SK-N-DZ (cell line): ENCODE measurements around the gene PARVB.

ENCODE experiments used
- DNase-seq: peaks from one replicate; pipeline ENCODE4 v3.0.0-alpha.2; 2015; ENCODE audit warnings: low spot score

The PARVB gene

DNA sequence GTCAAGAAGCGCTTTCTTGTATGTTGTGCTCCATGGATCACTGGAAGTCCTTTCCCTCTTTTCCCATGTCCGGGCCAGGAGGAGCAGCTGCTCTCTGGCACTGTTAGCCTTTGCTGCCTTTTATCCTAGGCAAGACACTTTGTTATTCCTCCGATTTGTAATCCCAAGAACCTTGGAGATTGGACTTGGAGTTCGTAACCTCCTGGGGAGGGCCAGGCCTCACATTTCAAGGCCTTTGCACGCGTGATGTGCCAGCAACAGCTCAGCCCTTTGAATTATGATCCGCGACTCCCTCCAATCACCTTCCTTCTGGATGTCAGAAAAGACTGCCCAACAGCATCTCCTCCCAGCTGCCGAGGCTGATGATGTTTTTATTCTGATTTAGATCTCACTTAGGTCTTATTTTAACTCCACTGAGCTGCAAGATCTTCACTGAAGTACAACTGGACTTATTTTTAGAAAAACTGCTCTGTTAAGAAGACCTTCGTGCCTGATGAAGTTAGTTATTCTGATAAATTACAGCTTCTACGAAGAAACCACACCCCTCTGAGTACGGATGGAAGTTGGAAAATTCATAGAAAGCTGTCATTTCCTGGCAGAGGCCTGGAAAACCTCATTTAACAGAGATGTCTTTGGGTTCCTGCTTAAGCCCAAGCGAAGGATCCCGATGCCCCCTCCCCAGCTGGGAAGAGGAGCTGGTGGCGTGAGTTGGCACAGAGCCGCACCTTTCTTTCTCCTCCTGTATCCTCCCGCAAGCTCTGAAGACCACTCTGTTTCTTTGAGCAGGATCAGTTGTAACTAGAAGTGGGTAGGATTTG is 62.4 kb downstream of the PARVB start:
- DNase-seq: no peak

DNA sequence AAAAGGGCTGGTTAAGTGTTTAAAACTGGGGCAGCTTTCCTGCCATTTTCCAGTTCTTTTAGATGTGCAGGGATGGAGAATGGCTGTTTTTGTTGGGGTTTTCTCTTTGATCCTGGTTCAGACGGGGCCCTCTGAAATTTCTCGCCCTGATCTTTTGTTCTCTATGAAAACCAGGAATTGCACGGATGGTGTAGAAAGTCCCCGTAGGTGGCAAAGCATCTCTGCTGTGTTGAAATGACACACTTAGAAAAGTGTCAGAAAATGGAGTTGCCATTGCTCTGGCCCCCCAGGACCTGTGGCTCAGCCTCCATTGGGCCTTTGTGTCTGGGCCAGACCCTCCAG is 63.0 kb downstream of the PARVB start:
- DNase-seq: no peak

DNA sequence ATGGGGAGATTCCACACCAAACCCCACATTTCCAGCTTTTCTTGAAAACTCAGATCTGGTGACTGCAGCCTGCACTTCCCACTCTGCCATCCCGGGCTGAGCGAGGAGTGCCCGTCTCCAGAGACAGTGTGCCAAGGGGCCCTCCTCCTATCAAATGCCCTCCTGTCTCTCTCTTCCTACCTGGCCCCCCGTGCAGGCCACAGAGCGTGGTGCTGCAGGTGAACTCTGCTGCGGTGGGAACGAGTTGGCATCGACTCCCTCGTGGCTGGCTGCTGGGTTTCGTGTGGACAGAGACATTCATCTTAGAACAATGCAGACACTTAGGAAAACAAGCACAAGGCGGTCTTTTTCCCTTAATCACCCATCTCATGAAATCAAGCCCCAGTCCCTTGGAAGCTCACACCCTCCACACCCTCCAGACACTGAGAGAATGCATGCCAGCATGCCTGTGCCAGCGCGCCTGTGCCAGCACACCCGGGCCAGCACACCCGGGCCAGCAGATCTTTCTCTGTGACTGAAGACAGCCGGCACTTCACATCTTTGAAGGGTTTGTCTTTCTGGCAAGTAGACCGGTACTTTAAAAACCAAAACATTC is 65.0 kb downstream of the PARVB start:
- DNase-seq: no peak

GRCh38 chr22:44089717-44090570 is 65.8 kb downstream of the PARVB start:
- DNase-seq: no peak

GRCh38 chr22:44090571-44090905 is 66.4 kb downstream of the PARVB start:
- no peak for DNase-seq

- no peak for DNase-seq
Measured at GRCh38 chr22:44091021-44091721, 67.1 kb downstream of the PARVB start.

- DNase-seq: no peak
Measured at GRCh38 chr22:44091751-44092150, 67.6 kb downstream of the PARVB start.

DNA sequence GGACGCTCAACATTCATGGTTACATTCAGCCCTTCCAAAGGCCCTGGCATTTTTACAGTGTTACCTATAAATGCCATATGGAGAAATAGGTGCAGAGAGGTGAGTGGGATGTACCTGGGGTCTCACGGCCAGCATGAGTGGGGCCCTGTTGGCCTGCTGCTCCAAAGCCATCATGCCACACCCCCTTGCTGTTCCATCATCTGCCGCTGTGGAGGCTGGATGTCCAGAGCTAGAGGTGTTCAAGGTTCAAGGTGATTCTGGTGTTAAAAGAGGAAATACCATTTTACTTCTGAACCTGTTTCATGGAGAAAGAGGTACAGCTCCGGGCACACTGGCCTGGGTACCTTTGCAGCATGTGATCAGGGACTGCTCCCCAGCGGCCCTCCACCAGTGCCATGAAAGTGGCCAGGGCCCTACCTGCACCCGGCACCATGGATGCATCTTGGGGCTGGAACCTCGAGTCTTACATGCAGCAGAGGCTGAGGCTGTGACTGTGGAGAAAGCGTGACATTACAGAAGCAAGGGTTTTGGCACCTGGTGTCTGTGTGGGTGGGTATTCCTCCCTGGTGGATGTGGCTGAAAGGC is 68.6 kb downstream of the PARVB start:
- DNase-seq: no peak

GRCh38 chr22:44093791-44094190 is 69.7 kb downstream of the PARVB start:
- no peak for DNase-seq

- DNase-seq: no peak
Measured at GRCh38 chr22:44094751-44095302, 70.7 kb downstream of the PARVB start.

GRCh38 chr22:44096736-44097135 is 72.6 kb downstream of the PARVB start:
- no peak for DNase-seq

- no peak for DNase-seq
Measured at GRCh38 chr22:44097263-44098020, 73.3 kb downstream of the PARVB start.

- no peak for DNase-seq
Measured at GRCh38 chr22:44098021-44098739, 74.1 kb downstream of the PARVB start.

- DNase-seq: no peak
Measured at GRCh38 chr22:44098966-44099530, 74.9 kb downstream of the PARVB start.

- no peak for DNase-seq
Measured at GRCh38 chr22:44099696-44100095, 75.6 kb downstream of the PARVB start.

DNA sequence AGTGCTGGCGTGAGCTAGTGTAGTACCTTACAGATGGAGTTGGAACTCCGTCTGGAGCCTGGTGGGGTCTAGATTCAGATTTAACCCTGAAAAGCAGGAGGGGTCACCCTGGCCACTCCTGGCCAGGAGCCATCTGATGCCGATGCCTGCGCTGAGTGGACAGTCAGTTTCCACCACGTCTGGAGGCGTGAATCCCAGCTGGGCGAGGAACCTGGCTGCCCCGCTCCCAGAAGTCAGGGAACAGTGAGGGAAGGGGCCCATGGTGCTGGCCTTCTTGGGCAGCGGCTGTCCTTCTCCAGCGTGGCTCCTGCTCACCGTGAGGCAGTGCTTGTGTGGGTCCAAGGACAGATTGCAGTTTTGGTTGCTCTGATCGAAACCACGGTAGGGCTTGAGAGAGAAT is 76.3 kb downstream of the PARVB start:
- DNase-seq: no peak

GRCh38 chr22:44102121-44102520 is 78.0 kb downstream of the PARVB start:
- no peak for DNase-seq

DNA sequence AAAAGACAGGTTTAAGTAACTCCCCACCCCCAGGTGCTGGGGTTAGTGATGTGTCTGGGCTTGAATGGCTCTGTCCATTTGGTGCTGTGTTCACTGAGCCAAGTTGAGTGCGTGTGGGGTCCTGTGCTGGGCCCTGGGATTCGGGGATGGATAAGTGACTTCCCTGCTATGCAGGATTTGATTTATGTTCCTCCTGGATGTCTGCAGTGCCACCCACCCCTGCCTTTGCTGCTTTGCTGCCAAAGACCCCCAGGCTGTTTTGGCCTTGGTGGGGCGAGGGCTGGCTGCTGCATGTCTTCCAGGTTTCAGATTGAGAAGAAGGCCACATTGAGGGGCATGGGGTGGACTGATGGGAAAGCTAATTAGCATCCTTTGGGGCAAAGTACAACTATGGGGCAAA is 78.8 kb downstream of the PARVB start:
- DNase-seq: no peak

- no peak for DNase-seq
Measured at GRCh38 chr22:44103735-44104480, 79.8 kb downstream of the PARVB start.
